Measurements from ENCODE around the gene DNAJC30.

Gene DNAJC30

DNA sequence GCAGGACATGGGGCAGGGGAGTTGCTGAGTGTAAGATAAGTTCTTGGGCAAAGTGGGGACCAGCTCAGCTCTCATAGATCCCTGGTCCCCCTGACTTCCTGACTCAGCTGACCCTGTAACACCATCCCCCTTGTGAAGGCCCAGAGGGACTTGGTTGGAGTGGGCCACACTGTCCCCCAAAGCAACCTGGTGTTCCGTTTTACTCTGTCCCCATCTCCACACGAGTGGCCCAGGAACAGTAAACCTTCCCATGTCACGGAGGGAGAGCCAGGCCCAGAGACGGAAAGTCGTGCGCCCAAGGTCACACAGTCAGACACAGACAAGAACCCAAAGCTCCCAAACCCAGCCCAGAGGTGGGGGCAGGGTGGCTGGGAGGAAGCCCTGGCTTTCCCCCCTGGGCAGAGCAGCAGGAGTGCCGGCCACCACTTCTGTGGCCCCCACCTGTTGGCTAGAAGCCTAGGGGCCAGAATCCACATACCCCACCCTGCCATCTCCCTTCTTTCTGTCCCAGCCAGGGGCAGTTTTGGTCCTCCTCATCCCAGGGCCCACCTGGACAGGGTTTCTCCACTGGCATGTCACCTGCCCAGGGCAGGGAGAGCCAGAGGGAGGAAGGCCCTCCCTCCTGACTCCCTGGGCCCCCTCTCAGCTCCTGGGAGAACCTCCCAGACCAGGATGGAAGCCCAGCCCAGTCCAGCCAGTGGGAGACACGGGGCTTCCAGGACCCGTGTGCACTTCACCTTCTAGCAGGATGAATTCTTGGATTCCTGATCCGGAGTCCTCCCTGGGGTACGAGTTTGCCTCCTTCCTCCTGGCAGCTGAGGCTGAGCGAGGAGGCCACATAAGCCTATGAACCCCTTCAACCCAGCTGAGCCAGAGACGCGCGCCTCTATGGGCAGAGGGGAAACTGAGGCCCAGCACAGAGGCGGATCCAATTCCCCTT is 36.2 kb downstream of the DNAJC30 start:
- no peak for DNase-seq

DNA sequence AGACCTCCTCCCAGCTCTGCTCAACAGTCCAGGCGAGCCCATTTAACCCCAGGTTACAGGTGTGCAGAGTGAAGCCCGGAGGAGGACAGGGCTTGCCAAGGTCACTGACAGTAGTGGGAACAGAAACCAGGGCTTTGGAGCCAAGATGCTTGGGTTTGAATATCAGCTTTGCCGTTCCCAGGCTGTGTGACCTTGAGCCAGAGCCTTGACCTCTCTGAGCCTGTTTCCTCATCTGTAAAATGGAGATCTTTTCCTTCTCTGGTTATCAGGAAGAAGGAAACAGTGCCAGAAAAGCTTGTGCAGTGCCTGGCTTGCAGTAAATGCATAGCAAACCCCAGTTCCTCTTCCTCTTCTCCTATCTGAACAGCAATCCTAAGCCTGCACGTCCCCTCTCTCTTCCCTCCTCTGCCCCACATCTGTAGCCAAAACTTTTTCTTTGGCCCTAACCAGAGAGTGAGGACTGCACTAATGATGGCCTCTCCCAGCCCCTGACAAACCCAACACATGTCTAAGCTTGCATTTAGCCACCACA is 37.5 kb downstream of the DNAJC30 start:
- no peak for DNase-seq

DNA sequence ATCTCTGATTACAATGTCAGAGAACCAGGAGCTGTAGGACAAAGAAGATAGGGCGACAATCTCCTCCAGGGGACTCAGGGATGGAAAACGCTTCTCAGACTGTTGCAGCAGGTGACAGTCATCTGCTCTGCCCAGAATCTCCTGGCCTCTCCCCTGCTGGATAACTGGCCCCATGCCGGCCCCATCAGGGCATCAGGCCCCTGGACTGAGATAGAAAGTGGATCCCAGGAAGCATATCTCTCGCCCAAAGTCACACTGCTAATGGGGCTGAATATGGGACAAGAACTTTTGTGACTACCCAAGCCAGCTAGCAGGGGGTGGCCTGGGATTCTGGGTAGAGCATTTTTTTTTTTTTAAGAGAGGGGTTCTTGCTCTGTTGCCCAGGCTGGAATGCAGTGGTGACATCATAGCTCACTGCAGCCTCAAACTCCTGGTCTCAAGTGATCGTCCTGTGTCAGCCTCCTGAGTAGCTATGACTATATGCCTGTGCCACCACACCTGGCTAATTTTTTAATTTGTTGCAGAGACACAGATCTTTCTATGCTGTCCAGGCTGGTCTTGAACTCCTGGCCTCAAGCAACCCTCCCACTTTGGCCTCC is 38.5 kb downstream of the DNAJC30 start:
- DNase-seq = no peak

DNA sequence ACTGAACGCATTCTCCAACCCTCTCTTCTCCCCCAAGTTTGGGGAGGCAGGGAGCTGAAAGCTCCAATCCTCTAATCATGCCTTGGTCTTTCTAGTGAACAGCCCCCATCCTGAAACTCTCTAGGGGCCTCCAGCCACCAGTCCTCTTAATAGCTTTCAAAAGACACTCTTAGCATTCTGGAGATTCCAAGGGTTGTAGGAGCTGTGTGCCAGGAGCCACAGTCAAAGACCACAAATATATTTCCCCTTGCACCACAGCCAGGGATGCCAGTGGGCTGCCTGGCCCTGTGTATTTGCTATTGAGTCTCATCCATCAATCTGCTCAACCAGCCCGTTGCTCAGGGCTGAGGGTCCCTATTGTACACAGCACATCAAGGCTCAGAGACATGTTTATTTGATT is 40.4 kb downstream of the DNAJC30 start:
- no peak for DNase-seq

DNA sequence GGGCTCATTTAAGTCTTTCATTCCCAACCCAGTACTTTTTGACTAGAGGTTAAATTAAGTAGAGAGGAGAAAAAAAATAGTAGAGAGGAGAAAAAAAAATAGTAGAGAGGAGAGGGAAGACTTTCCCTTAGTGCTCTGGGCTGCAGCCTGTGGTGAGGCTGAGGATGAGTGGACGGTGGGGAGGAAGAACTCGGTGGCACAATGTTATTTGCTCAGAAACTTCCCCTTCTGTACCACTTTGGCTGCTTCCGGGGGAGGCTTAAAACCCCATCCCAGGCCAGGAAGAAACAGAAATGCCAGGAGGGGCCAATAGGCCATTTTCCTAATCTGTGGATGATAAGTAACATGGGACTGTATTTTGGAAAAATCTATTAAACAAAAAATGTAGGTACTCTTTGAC is 44.3 kb downstream of the DNAJC30 start:
- no peak for DNase-seq

DNA sequence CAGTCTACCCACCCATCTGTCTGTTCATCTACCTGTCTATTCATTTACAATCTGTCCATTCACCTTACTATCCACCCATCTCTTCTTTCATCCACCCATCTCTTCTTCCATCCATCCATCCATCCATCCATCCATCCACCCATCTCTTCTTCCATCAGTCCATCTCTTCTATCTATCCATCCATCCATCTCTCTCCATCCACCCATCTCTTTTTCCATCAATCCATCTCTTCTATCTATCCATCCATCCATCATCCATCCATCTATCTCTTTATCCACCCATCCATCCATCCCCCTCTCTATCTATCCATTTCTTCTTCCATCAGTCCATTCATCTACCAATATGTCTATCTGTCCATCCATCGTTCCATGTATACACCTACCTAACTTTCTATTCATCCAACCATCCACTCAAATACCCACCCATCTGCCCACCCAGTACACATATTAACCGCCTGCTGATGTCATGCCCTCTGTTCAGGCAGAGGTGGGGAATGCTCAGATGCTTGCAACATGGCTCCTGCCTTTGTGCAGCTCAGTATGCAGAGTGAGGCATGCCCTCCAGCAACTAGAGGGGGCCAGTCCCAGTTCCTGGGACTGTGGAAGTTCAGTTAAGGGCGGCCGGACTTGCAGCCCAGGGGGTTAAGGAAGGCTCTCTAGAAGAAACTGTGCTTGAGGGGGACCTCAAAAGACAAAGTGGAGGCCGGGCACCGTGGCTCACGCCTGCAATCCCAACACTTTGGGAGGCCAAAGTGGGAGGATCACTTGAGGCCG is 47.6 kb downstream of the DNAJC30 start:
- DNase-seq = no peak

DNA sequence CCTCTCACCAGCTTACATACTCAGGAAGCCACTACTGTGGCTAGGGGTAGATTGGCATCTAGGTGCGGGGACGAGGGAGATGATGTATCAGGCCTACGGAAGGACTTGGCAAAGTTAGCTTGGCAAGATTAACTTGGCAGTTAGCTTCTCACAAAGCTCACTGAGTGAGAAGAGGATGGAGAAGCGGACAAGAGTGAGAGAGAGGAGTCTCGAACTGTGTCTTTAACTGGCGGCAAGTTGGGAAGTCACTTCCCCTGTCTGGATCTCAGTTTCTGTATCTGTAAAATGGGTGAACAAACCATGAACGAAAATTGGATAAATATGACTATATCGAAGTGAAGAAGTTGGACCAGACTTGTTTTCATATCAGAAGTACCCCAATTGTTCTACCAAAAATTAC is 49.4 kb downstream of the DNAJC30 start:
- DNase-seq = no peak

DNA sequence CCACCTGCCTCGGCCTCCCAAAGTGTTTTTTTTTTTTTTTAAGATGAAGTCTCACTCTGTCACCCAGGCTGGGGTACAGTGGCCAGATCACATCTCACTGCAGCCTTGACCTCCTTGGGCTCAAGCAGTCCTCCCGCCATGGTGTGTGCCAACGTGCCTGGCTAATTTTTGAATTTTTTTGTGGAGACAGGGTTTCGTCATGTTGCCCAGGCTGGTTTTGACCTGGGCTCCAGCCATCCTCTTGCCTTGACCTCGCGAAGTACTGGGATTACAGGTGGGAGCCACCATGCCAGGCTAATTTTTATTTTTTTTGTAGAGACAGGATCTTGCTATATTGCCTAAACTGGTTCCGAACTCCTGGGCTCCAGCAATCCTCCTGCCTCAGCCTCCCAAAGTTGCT is 49.9 kb downstream of the DNAJC30 start:
- no peak for DNase-seq

DNA sequence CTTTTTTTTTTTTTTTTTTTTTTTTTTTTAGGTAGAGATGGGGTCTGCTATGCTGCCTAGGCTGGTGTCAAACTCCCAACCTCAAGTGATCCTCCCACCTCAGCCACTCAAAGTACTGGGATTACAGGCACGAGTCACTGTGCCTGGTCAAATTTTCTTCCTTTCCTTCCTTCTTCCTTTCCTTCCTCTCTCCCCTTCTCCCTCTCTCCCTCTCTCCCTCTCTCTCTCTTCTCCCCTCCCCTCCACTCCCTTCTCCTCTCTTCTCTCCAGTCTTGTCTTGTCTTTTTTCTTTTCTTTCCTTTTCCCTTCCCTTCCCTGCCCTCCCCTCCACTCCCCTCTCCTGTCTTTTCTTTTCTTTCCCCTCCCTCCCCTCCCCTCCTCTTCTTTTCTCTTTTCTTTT is 51.7 kb downstream of the DNAJC30 start:
- no peak for DNase-seq

Data from cortex of kidney (tissue), 1 donor.